ENCODE results near the gene MEGF11.

The MEGF11 gene

DNA sequence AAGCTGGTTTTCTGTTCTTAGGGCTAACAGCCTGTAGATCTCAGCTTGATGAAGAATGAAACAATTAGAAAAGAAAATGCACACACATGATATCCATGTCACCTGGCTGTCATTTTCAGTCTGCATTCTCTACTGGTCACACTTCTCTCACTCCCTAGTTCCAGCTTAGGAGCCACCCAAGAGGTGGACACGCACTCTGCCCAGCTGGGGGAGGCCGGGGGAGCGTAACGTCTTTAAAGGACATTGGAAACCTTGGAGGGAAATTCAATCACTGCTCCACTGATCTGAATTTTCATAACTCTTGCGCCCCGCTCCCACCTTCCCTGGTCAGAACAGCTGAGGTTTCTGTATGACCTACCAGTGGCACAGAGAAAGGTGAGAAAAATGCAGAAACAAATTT, 304.5 kb downstream of the MEGF11 start:
- TF ChIP-seq, protein P1, sequence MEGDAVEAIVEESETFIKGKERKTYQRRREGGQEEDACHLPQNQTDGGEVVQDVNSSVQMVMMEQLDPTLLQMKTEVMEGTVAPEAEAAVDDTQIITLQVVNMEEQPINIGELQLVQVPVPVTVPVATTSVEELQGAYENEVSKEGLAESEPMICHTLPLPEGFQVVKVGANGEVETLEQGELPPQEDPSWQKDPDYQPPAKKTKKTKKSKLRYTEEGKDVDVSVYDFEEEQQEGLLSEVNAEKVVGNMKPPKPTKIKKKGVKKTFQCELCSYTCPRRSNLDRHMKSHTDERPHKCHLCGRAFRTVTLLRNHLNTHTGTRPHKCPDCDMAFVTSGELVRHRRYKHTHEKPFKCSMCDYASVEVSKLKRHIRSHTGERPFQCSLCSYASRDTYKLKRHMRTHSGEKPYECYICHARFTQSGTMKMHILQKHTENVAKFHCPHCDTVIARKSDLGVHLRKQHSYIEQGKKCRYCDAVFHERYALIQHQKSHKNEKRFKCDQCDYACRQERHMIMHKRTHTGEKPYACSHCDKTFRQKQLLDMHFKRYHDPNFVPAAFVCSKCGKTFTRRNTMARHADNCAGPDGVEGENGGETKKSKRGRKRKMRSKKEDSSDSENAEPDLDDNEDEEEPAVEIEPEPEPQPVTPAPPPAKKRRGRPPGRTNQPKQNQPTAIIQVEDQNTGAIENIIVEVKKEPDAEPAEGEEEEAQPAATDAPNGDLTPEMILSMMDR (IDR thresholded peaks at IDR 0.05): no peak
- peaks cover 8% of the 10 kb centered on the region for H3K4me1 Mint-ChIP-seq
- no peaks in the 10 kb centered on the region for H3K9me3 Mint-ChIP-seq
- no peak for DNase-seq
- H3K27ac Mint-ChIP-seq: no peak overlapping the region
- no peak overlapping the region for H3K4me3 Mint-ChIP-seq
- no peaks in the 10 kb centered on the region for H3K36me3 Mint-ChIP-seq (ENCODE audit: low read depth)
- peaks cover 10% of the 10 kb centered on the region for H3K27me3 Mint-ChIP-seq (ENCODE audit: low read depth, poor library complexity)

DNA sequence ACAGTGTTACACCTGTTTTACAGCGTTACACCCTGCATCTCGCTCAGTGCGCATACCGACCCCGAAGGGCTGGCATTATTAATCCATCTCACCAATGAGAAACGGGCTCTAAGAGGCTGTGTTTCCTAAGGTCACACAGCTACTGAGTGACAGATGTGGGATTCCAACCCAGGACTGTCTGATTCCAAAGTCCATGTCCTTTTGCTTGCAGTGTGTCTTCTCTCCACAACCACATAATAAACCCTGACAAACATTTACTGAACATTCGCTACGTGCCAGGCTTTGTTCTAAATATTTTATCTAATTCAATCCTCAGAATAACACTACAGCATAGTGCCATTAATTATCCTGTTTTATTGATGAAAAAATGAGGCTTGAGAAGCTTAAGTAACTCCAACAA, 305.2 kb downstream of the MEGF11 start:
- Mint-ChIP-seq H3K9me3 (no peaks in the 10 kb centered on the region), H3K27me3 (ENCODE audit: low read depth, poor library complexity) (peaks cover 7% of the 10 kb centered on the region), H3K27ac (no peak overlapping the region), H3K4me1 (peaks cover 8% of the 10 kb centered on the region), H3K36me3 (ENCODE audit: low read depth) (no peaks in the 10 kb centered on the region), H3K4me3 (no peak overlapping the region)
- TF ChIP-seq, protein P1 (IDR thresholded peaks at IDR 0.05): no peak
- no peak for DNase-seq

DNA sequence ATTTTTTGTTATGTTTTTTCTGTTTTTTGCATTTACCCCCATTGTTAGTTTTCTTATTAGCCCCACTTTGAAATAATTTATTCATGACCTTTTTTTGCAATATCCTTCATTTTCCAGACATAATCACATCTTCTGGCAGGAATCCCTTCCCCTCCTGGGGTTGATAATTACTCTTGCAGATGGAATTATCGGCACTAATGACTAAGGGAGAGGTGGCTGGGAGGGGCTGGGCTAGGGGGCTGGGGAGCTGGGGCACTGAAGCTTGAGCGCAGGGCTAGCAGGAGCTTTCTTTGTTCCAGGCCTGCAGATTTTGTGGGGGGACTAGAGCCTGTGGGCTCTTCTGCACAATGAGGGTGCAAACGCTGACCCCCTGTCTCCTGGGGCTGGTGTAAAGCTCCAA, 306.5 kb downstream of the MEGF11 start:
- Mint-ChIP-seq H3K4me1 (peaks cover 8% of the 10 kb centered on the region), H3K27me3 (ENCODE audit: low read depth, poor library complexity) (peaks cover 3% of the 10 kb centered on the region), H3K9me3 (no peaks in the 10 kb centered on the region), H3K27ac (no peak overlapping the region), H3K4me3 (no peak overlapping the region), H3K36me3 (ENCODE audit: low read depth) (no peaks in the 10 kb centered on the region)
- TF ChIP-seq, protein P1 (IDR thresholded peaks at IDR 0.05): no peak
- DNase-seq: no peak

DNA sequence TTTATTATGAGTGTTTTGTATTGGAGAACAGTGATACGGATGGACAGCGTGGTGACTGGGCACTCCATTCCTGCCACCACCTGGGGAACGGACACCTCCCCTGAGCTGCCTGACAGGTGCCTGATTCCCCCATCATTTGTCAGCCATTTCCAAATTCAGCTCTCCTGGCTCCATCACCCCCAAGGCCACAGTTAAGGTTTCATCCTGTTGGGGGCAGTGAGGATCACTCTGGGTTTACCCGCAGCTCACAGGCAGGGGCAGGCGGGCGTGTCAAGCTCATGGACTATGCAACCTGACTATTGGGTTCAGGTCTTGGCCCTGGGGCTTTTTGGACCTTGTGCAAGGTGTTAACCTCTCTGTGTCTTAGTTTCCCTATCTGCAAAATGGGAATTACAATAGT, 307.9 kb downstream of the MEGF11 start:
- H3K9me3 Mint-ChIP-seq: no peaks in the 10 kb centered on the region
- peaks cover 8% of the 10 kb centered on the region for H3K4me1 Mint-ChIP-seq
- no peak overlapping the region for H3K4me3 Mint-ChIP-seq
- H3K27ac Mint-ChIP-seq: no peak overlapping the region
- no peak for DNase-seq
- H3K27me3 Mint-ChIP-seq (ENCODE audit: low read depth, poor library complexity): peaks cover 12% of the 10 kb centered on the region
- TF ChIP-seq, protein P1 (IDR thresholded peaks at IDR 0.05): no peak
- H3K36me3 Mint-ChIP-seq (ENCODE audit: low read depth): no peaks in the 10 kb centered on the region

DNA sequence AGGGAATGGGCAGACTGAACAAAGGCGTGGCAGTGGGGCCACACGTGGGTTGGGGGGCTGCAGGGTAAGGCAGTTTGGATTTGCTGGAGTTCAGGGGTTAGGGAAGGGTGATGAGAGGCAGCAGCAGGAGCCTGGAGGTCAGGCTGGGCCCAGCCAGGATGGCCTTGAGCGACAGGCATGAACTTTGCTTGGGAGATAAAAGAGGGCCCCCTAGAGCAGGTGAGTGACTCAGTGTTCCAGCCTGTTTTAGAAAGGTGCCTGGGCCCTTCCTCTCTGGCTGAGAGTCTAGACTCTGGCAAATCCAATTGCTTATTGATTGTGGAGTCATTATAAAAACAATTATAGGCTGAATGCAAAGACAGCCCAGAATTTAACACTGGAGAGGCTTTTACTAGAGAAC, 309.1 kb downstream of the MEGF11 start:
- no peaks in the 10 kb centered on the region for H3K9me3 Mint-ChIP-seq
- H3K36me3 Mint-ChIP-seq (ENCODE audit: low read depth): no peaks in the 10 kb centered on the region
- TF ChIP-seq, protein P1 (IDR thresholded peaks at IDR 0.05): no peak
- peaks cover 16% of the 10 kb centered on the region for H3K27me3 Mint-ChIP-seq (ENCODE audit: low read depth, poor library complexity)
- H3K4me3 Mint-ChIP-seq: no peak overlapping the region
- no peak for DNase-seq
- no peak overlapping the region for H3K27ac Mint-ChIP-seq
- H3K4me1 Mint-ChIP-seq: peaks cover 8% of the 10 kb centered on the region

DNA sequence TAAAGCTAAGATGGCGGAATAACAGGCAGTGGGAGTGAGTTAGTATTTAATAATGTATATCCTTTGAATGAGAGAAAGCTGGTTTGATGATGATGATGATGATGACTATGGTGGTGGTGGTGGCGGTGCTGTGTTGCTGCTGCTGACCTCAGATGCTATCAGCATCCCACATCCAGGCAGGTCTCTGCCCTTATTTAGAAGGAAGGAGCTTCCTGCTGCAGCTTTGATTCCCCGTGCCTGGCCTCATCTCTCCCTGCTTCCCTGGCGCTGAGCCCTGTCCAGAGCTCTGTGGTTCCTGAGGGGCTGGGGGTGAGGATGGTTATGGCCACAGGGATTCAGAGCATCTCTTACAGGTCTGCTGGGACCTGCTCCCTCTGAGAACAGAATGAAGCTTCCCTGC, 311.1 kb downstream of the MEGF11 start:
- peaks cover 22% of the 10 kb centered on the region for H3K27me3 Mint-ChIP-seq (ENCODE audit: low read depth, poor library complexity)
- H3K4me3 Mint-ChIP-seq: no peak overlapping the region
- no peak for DNase-seq
- TF ChIP-seq, protein P1 (IDR thresholded peaks at IDR 0.05): no peak
- H3K36me3 Mint-ChIP-seq (ENCODE audit: low read depth): no peaks in the 10 kb centered on the region
- no peak overlapping the region for H3K27ac Mint-ChIP-seq
- H3K4me1 Mint-ChIP-seq: no peaks in the 10 kb centered on the region
- no peaks in the 10 kb centered on the region for H3K9me3 Mint-ChIP-seq

Measured in nephron progenitor cell (in vitro differentiated cells).